ENCODE data around the gene PRKAG2. TPM values are rescaled to one million over a fixed set of nuclear protein-coding genes. Genes with fewer than 3 reads are reported as not detected.

PRKAG2 gene
- total and polyA plus RNA-seq, 2 of the 13 experiments (the other 11 are each of a cell fraction or from before 2014, with no cell fraction given) = 0.90 to 1.3 TPM

- TF ChIP-seq HIC2 (CRISPR knock-in tag; IDR thresholded peaks at IDR 0.05; ENCODE audit: low read depth) (no peak), ZBED4 (CRISPR knock-in tag; IDR thresholded peaks at IDR 0.05; ENCODE audit: borderline replicate concordance) (no peak), ZFP1 (CRISPR knock-in tag; IDR thresholded peaks at IDR 0.05) (no peak), ZNF317 (CRISPR knock-in tag; IDR thresholded peaks at IDR 0.05) (no peak), UBTF (CRISPR knock-in tag; IDR thresholded peaks at IDR 0.05) (no peak), ZNF780A (CRISPR knock-in tag; IDR thresholded peaks at IDR 0.05) (no peak), MED13 (CRISPR knock-in tag; IDR thresholded peaks at IDR 0.05) (no peak), ZSCAN9 (CRISPR knock-in tag; IDR thresholded peaks at IDR 0.05; ENCODE audit: borderline replicate concordance) (no peak), NR3C1 (CRISPR knock-in tag; IDR thresholded peaks at IDR 0.05) (no peak)
- Histone ChIP-seq H3K4me3 (replicated peaks in 1 of 3; ENCODE audit: insufficient read depth in 1 of 3, low read depth in 2 of 3, low read length in 3 of 3) (no peak overlapping the region), H3K27me3 (ENCODE audit: control insufficient read depth in 1 of 2, insufficient read depth in 2 of 2, low read length in 2 of 2) (peaks cover 2 to 32% of the 10 kb centered on the region in 2 experiments), H3K36me3 (replicated peaks in 1 of 2; ENCODE audit: control insufficient read depth in 1 of 2, insufficient read depth in 2 of 2, low read length in 2 of 2) (no peaks in the 10 kb centered on the region), H3K9ac (ENCODE audit: insufficient read depth, low read depth, low read length) (no peak overlapping the region), H4K20me1 (ENCODE audit: insufficient read depth, low read length) (no peaks in the 10 kb centered on the region), H3K79me2 (ENCODE audit: insufficient read depth, low read length) (no peaks in the 10 kb centered on the region), H3K4me1 (ENCODE audit: insufficient read depth, low read length) (no peaks in the 10 kb centered on the region), H3K9me3 (ENCODE audit: low read length) (no peaks in the 10 kb centered on the region), H3K27ac (ENCODE audit: extremely low read length, insufficient read depth, low read length) (no peak overlapping the region), H3K4me2 (ENCODE audit: low read depth, low read length) (no peak overlapping the region), H2AFZ (ENCODE audit: low read length) (no peak overlapping the region)
- ChIA-PET POLR2A (no interaction called here), CTCF (ENCODE audit: low intra/inter-chr PET ratio, low total read pairs) (no interaction called here)
- DNase-seq (ENCODE audit: low spot score) (no peak), ATAC-seq (no peak), FAIRE-seq (no peak)
- in situ Hi-C loops (cut with HindIII; ENCODE audit: extremely low pct_ligation_motif_present, low pct_unique_long_range_greater_than_20kb) = no loop called here
- no TSS peak for BruUV-seq (replicated peaks)
- intact Hi-C loops (cut with micrococcal nuclease; ENCODE audit: unreplicated experiment) = no loop called here
- 41% methylated on average over 8 of the region's 14 CpGs for WGBS (ENCODE audit: low lambda C conversion rate)
Measured at GRCh38 chr7:151833213-151833651, 43.7 kb downstream of the PRKAG2 start.
